Measurements from ENCODE around the gene B4GALT5.

The B4GALT5 gene

DNA sequence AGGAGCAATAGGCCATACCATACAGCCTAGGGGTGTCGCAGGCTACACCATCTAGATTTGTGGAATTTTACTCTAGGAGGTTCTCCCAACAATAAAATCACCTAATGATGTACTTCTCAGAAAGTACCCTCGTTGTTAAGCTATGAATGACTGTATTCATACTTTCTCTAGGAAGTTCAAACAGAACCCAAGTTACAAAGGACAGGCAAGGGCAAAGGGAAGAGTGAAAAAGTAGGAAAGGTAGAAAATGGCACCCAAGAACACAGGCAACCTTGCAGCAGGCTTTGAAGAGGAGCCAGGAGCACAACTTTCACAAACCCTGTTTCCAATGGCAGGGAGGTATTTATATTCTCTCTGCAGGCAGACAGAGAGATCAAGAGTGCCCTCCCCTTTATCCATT is 67.2 kb downstream of the B4GALT5 start:
- no peak overlapping the region for H3K4me3 ChIP-seq (ENCODE audit: severe bottlenecking)
- H3K36me3 ChIP-seq (ENCODE audit: low read depth) = peaks cover 90% of the 10 kb centered on the region
- no peak overlapping the region for H3K27ac ChIP-seq (ENCODE audit: poor library complexity, severe bottlenecking)
- TF ChIP-seq, protein P1, sequence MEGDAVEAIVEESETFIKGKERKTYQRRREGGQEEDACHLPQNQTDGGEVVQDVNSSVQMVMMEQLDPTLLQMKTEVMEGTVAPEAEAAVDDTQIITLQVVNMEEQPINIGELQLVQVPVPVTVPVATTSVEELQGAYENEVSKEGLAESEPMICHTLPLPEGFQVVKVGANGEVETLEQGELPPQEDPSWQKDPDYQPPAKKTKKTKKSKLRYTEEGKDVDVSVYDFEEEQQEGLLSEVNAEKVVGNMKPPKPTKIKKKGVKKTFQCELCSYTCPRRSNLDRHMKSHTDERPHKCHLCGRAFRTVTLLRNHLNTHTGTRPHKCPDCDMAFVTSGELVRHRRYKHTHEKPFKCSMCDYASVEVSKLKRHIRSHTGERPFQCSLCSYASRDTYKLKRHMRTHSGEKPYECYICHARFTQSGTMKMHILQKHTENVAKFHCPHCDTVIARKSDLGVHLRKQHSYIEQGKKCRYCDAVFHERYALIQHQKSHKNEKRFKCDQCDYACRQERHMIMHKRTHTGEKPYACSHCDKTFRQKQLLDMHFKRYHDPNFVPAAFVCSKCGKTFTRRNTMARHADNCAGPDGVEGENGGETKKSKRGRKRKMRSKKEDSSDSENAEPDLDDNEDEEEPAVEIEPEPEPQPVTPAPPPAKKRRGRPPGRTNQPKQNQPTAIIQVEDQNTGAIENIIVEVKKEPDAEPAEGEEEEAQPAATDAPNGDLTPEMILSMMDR (IDR thresholded peaks at IDR 0.05; ENCODE audit: poor library complexity, severe bottlenecking) = no peak
- ATAC-seq (ENCODE audit: low read depth) (no peak; the same call in 2 of the 3 replicates), DNase-seq (ENCODE audit: low spot score) (no peak)
- H3K4me1 ChIP-seq (ENCODE audit: insufficient read depth, poor library complexity, severe bottlenecking) = peaks cover 3% of the 10 kb centered on the region
- H3K9me3 ChIP-seq (ENCODE audit: severe bottlenecking) = no peaks in the 10 kb centered on the region
- H3K27me3 ChIP-seq (ENCODE audit: insufficient read depth, poor library complexity, severe bottlenecking) = no peaks in the 10 kb centered on the region

DNA sequence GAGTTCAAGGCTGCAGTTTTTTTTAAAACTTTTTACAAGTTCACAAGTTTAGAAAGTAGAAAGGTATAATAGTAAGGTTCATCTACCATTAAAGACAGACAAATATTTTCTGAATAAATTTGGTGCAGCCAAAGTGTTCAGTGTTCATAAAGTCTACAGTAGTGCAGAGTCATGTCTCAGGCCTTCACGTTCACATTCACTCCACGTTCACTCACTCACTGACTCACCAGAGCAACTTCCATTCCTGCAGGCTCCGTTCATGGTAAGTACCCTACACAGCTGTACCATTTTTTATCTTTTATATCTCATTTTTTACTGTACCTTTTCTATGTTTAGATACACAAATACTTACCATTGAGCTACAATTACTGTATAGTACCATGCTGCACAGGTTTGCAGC is 67.6 kb downstream of the B4GALT5 start:
- ATAC-seq (ENCODE audit: low read depth) (peak; percentile 64), DNase-seq (ENCODE audit: low spot score) (no peak)
- H3K9me3 ChIP-seq (ENCODE audit: severe bottlenecking) = no peaks in the 10 kb centered on the region
- H3K4me1 ChIP-seq (ENCODE audit: insufficient read depth, poor library complexity, severe bottlenecking) = peaks cover 3% of the 10 kb centered on the region
- H3K36me3 ChIP-seq (ENCODE audit: low read depth) = peaks cover 93% of the 10 kb centered on the region
- no peak overlapping the region for H3K27ac ChIP-seq (ENCODE audit: poor library complexity, severe bottlenecking)
- H3K27me3 ChIP-seq (ENCODE audit: insufficient read depth, poor library complexity, severe bottlenecking) = no peaks in the 10 kb centered on the region
- H3K4me3 ChIP-seq (ENCODE audit: severe bottlenecking) = no peak overlapping the region
- TF ChIP-seq, protein P1 (IDR thresholded peaks at IDR 0.05; ENCODE audit: poor library complexity, severe bottlenecking) = no peak

DNA sequence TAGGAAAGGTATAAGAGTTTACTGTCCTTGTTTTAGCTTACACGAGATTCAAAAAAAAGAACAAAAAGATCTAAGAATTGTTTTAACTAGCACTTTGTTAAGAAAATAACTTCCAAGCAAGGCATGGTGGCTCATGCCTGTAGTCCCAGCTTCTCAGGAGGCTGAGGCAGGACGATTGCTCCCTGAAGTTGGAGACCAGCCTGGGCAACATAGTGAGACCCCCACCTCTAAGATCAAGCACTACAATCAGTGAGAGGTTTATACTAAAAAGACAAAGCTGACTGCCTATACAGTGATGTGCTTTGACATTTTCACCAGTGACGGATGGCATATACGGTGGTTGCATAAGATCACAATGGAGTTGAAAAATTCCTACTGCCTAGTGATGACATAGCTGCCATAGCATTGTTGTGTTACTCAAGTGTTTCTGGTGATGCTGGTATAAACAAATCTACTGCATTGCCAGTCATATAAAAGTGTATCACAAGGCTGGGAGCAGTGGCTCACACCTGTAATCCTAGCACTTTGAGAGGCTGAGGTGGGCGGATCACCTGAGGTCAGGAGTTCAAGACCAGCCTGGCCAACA is 68.6 kb downstream of the B4GALT5 start:
- H3K9me3 ChIP-seq (ENCODE audit: severe bottlenecking) = no peaks in the 10 kb centered on the region
- TF ChIP-seq, protein P1 (IDR thresholded peaks at IDR 0.05; ENCODE audit: poor library complexity, severe bottlenecking) = no peak
- no peak overlapping the region for H3K27ac ChIP-seq (ENCODE audit: poor library complexity, severe bottlenecking)
- no peak for DNase-seq (ENCODE audit: low spot score)
- H3K4me1 ChIP-seq (ENCODE audit: insufficient read depth, poor library complexity, severe bottlenecking) = peaks cover 3% of the 10 kb centered on the region
- peaks cover 97% of the 10 kb centered on the region for H3K36me3 ChIP-seq (ENCODE audit: low read depth)
- ATAC-seq (ENCODE audit: low read depth) = no peak
- no peak overlapping the region for H3K4me3 ChIP-seq (ENCODE audit: severe bottlenecking)
- no peaks in the 10 kb centered on the region for H3K27me3 ChIP-seq (ENCODE audit: insufficient read depth, poor library complexity, severe bottlenecking)

DNA sequence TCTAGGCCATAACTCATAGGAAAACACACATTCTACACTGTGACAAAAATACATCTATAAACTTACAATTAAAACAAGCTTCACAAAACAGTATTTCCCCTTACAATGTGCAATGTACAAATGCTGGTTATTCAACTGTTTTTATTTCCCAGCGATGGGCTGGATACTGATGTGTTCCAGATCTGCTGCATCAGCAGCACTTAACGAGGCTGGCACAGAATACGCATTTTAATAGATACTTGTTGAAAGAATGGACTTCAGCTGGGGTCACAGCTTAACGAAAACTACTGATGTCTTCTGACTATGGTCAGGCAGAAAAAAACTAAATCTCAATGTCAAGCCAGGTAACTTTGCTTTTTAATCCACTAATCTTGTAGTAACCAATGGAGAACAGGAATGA is 70.9 kb downstream of the B4GALT5 start:
- H3K36me3 ChIP-seq (ENCODE audit: low read depth) = peaks cover 97% of the 10 kb centered on the region

More for the DNA sequence above, 70.9 kb downstream of the B4GALT5 start:
- Histone ChIP-seq H3K9me3 (ENCODE audit: severe bottlenecking) (no peaks in the 10 kb centered on the region), H3K27me3 (ENCODE audit: insufficient read depth, poor library complexity, severe bottlenecking) (no peaks in the 10 kb centered on the region), H3K27ac (ENCODE audit: poor library complexity, severe bottlenecking) (no peak overlapping the region), H3K4me1 (ENCODE audit: insufficient read depth, poor library complexity, severe bottlenecking) (peaks cover 1% of the 10 kb centered on the region), H3K4me3 (ENCODE audit: severe bottlenecking) (no peak overlapping the region)
- no peak for DNase-seq (ENCODE audit: low spot score)
- TF ChIP-seq, protein P1 (IDR thresholded peaks at IDR 0.05; ENCODE audit: poor library complexity, severe bottlenecking) = no peak
- ATAC-seq (ENCODE audit: low read depth) = no peak
